Measurements from ENCODE around the gene HMCN2. TPM values are rescaled to one million over a fixed set of nuclear protein-coding genes. Genes with fewer than 3 reads are reported as not detected.
A peak's percentile ranks its signal among the peaks of the same experiment; 100 is the strongest.

Gene HMCN2
- total and polyA plus RNA-seq, 8 donors, result 1.1 to 21.1 (median 5.0) TPM

- 73 to 85% (median 82%) methylated on average over 6 to 19 of the region's 19 CpGs for WGBS, 5 donors
- Histone ChIP-seq H3K4me3 (no peak overlapping the region), H3K36me3 (no peaks in the 10 kb centered on the region), H3K27me3 (peaks cover 0 to 26% (median 0%) of the 10 kb centered on the region in 3 donors), H3K27ac (peak overlapping the region in 2 of 5 donors; percentile 45 to 65), H3K9me3 (no peaks in the 10 kb centered on the region), H3K4me1 (peaks cover 0 to 20% (median 4%) of the 10 kb centered on the region in 4 donors)
- TF ChIP-seq, protein P1, sequence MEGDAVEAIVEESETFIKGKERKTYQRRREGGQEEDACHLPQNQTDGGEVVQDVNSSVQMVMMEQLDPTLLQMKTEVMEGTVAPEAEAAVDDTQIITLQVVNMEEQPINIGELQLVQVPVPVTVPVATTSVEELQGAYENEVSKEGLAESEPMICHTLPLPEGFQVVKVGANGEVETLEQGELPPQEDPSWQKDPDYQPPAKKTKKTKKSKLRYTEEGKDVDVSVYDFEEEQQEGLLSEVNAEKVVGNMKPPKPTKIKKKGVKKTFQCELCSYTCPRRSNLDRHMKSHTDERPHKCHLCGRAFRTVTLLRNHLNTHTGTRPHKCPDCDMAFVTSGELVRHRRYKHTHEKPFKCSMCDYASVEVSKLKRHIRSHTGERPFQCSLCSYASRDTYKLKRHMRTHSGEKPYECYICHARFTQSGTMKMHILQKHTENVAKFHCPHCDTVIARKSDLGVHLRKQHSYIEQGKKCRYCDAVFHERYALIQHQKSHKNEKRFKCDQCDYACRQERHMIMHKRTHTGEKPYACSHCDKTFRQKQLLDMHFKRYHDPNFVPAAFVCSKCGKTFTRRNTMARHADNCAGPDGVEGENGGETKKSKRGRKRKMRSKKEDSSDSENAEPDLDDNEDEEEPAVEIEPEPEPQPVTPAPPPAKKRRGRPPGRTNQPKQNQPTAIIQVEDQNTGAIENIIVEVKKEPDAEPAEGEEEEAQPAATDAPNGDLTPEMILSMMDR (IDR thresholded peaks at IDR 0.05), result no peak
- TF ChIP-seq POLR2AphosphoS5 (IDR thresholded peaks at IDR 0.05) (no peak), POLR2A (IDR thresholded peaks at IDR 0.05) (no peak), EP300 (IDR thresholded peaks at IDR 0.05) (no peak)
- no peak for DNase-seq
- intact Hi-C loops (cut with DNase I; ENCODE audit: low total_unique reads), result no loop called here
Observed at GRCh38 chr9:130304643-130305042, 39.1 kb downstream of the HMCN2 start.

DNA sequence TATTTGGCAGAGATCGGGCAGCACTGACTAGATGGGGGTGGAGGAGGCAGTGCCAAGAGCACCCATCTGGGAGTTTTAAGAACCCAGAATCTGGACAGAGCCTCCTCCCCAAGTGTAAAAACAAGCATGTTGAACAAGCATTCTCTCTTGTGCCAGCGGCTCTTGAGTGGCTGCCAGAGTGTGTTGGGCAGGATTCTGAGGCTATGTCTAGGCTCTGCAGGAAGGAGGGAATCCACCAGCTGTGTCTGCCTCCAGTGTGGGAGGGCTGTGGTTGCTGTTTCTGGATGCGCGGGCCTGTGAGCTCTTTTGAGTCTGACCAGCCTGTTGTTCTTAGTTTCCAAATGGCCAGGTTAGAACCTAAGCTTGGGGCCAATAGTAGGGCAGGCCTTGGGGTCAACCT is 39.8 kb downstream of the HMCN2 start:
- H3K9me3 ChIP-seq, result no peaks in the 10 kb centered on the region
- DNase-seq, result no peak
- H3K27me3 ChIP-seq, result peaks cover 0 to 26% (median 0%) of the 10 kb centered on the region in 3 donors
- WGBS, 5 donors, result 56 to 86% (median 72%) methylated on average over 2 to 4 of the region's 4 CpGs
- peaks cover 0 to 20% (median 4%) of the 10 kb centered on the region in 4 donors for H3K4me1 ChIP-seq
- H3K36me3 ChIP-seq, result no peaks in the 10 kb centered on the region
- H3K4me3 ChIP-seq, result no peak overlapping the region
- peak overlapping the region in 1 of 5 donors; percentile 65 for H3K27ac ChIP-seq
- intact Hi-C loops (cut with DNase I; ENCODE audit: low total_unique reads), result no loop called here
- TF ChIP-seq POLR2AphosphoS5 (IDR thresholded peaks at IDR 0.05), result no peak
- TF ChIP-seq POLR2A (IDR thresholded peaks at IDR 0.05), result no peak
- TF ChIP-seq, protein P1 (IDR thresholded peaks at IDR 0.05), result no peak
- TF ChIP-seq EP300 (IDR thresholded peaks at IDR 0.05), result no peak

DNA sequence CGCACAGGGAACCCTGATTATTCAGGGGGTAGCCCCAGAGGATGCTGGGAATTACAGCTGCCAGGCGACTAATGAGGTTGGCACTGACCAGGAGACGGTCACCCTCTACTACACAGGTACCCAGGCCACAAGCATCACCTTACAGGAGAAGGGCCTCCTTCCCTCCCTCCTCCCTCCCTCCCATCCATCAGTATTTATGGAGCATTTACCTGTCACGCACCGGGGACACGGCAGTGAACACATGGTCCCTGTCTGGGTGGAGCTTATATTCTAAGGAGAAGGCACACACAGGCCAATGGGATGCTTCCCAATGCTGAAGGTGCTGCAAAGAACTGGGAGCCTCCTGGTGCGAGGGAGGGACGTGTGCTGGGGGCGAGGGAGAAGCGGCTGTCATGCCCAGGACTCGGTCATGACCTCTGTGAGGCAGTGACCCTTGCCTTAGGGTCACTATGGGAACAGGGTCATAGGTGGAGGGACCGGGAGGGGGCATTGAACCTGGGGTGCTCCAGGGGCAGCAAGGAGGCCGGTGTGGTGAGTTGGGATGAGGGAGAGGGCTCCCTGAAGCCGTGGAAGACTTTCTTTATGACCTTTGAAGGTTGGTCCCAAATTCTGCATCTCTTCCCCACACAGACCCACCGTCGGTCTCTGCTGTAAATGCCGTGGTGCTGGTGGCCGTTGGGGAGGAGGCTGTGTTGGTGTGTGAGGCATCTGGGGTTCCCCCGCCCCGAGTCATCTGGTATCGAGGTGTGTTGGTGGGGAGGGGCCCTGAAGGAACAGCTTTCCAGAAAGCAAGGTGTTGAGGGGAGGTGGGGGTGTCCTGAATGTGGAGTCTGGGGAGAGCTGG is 41.5 kb downstream of the HMCN2 start:
- Histone ChIP-seq H3K36me3 (no peaks in the 10 kb centered on the region), H3K9me3 (no peaks in the 10 kb centered on the region), H3K27ac (no peak overlapping the region), H3K4me1 (peaks cover 0 to 20% (median 4%) of the 10 kb centered on the region in 4 donors), H3K27me3 (peaks cover 0 to 13% (median 0%) of the 10 kb centered on the region in 3 donors), H3K4me3 (no peak overlapping the region)
- no peak for DNase-seq
- intact Hi-C loops (cut with DNase I; ENCODE audit: low total_unique reads), result no loop called here
- TF ChIP-seq POLR2A (IDR thresholded peaks at IDR 0.05) (no peak), POLR2AphosphoS5 (IDR thresholded peaks at IDR 0.05) (no peak), EP300 (IDR thresholded peaks at IDR 0.05) (no peak)
- TF ChIP-seq, protein P1 (IDR thresholded peaks at IDR 0.05), result no peak
- WGBS, 5 donors, result 68 to 75% (median 74%) methylated on average over 19 to 21 of the region's 21 CpGs

- Histone ChIP-seq H3K27ac (no peak overlapping the region), H3K4me1 (peaks cover 0 to 20% (median 4%) of the 10 kb centered on the region in 4 donors), H3K36me3 (no peaks in the 10 kb centered on the region), H3K9me3 (no peaks in the 10 kb centered on the region), H3K4me3 (no peak overlapping the region), H3K27me3 (peaks cover 0 to 13% (median 0%) of the 10 kb centered on the region in 3 donors)
- intact Hi-C loops (cut with DNase I; ENCODE audit: low total_unique reads), result no loop called here
- no peak for TF ChIP-seq POLR2AphosphoS5 (IDR thresholded peaks at IDR 0.05)
- TF ChIP-seq, protein P1 (IDR thresholded peaks at IDR 0.05), result no peak
- no peak for TF ChIP-seq EP300 (IDR thresholded peaks at IDR 0.05)
- no peak for TF ChIP-seq POLR2A (IDR thresholded peaks at IDR 0.05)
- WGBS, 5 donors, result 69 to 79% (median 76%) methylated on average over 5 of the region's 5 CpGs
- DNase-seq, result no peak
Observed at GRCh38 chr9:130307667-130307943, 42.0 kb downstream of the HMCN2 start.

Measured in stomach (tissue), 9 donors.